SK-N-SH treated with all-trans-retinoic acid at 6 μM for 48 hours (cell line): ENCODE results near the gene IPO5.
A peak's percentile ranks its signal among the peaks of the same experiment; 100 is the strongest.

Source experiments
- ATAC-seq: fragments of 200-7000 bp; cut with Tn5 transposase; 3 replicates; pipeline ENCODE4 v1.9.1; 2020; ENCODE audit warnings: mild to moderate bottlenecking, moderate library complexity
- ARNTL ChIP-seq: fragments of 450-650 bp; formaldehyde crosslinking; IDR thresholded peaks from 2 replicates; pipeline ENCODE4 v1.5.0; 2020; ENCODE audit warnings: low read depth, mild to moderate bottlenecking, moderate library complexity, borderline replicate concordance
- BACH2 ChIP-seq: fragments of 250-450 bp; sonication (Bioruptor Pico); IDR thresholded peaks from 2 replicates; pipeline ENCODE4 v1.9.0; 2021; ENCODE audit warnings: mild to moderate bottlenecking, borderline replicate concordance
- CSDC2 ChIP-seq: fragments of 250-450 bp; sonication (Bioruptor Pico); IDR thresholded peaks from 2 replicates; pipeline ENCODE4 v1.5.0; 2020; ENCODE audit warnings: mild to moderate bottlenecking, moderate library complexity
- CSRNP3 ChIP-seq: fragments of 250-450 bp; sonication (Bioruptor Pico); IDR thresholded peaks from 2 replicates; pipeline ENCODE4 v1.5.1; 2021; ENCODE audit warnings: mild to moderate bottlenecking, moderate library complexity
- ESRRG ChIP-seq: fragments of 250-450 bp; sonication (Bioruptor Pico); IDR thresholded peaks from 2 replicates; pipeline ENCODE4 v1.6.1; 2021; ENCODE audit warnings: mild to moderate bottlenecking
- GLIS3 ChIP-seq: fragments of 250-450 bp; sonication (Bioruptor Pico); IDR thresholded peaks from 2 replicates; pipeline ENCODE4 v1.5.0; 2020; ENCODE audit warnings: mild to moderate bottlenecking, moderate library complexity
- ISL1 ChIP-seq: fragments of 250-450 bp; sonication (Bioruptor Pico); IDR thresholded peaks from 2 replicates; pipeline ENCODE4 v2.1.2; 2022; ENCODE audit warnings: mild to moderate bottlenecking, moderate library complexity
- PATZ1 ChIP-seq: fragments of 250-450 bp; sonication (Bioruptor Pico); IDR thresholded peaks from 2 replicates; pipeline ENCODE4 v1.8.0; 2020; ENCODE audit warnings: mild to moderate bottlenecking, moderate library complexity, borderline replicate concordance
- SNAI2 ChIP-seq: fragments of 250-450 bp; sonication (Bioruptor Pico); IDR thresholded peaks from 2 replicates; pipeline ENCODE4 v1.5.0; 2020; ENCODE audit warnings: mild to moderate bottlenecking, moderate library complexity
- TCF4 ChIP-seq: fragments of 250-450 bp; sonication (Bioruptor Pico); IDR thresholded peaks from 2 replicates; pipeline ENCODE4 v1.8.0; 2021; ENCODE audit warnings: mild to moderate bottlenecking, moderate library complexity, borderline replicate concordance
- TOX ChIP-seq: fragments of 250-450 bp; sonication (Bioruptor Pico); IDR thresholded peaks from 2 replicates; pipeline ENCODE4 v1.8.0; 2021; ENCODE audit warnings: mild to moderate bottlenecking, moderate library complexity, borderline replicate concordance
- ZFP3 ChIP-seq: fragments of 250-450 bp; sonication (Bioruptor Pico); IDR thresholded peaks from 2 replicates; pipeline ENCODE4 v1.5.0; 2020; ENCODE audit warnings: mild to moderate bottlenecking, moderate library complexity
- ZFP30 ChIP-seq: fragments of 450-650 bp; formaldehyde crosslinking; IDR thresholded peaks from 2 replicates; pipeline ENCODE4 v1.5.0; 2022; ENCODE audit warnings: mild to moderate bottlenecking, moderate library complexity
- ZNF565 ChIP-seq: fragments of 450-650 bp; formaldehyde crosslinking; conservative IDR thresholded peaks from 2 replicates; pipeline ENCODE4 v1.5.0; 2020; ENCODE audit warnings: low read depth, mild to moderate bottlenecking, moderate library complexity
- ZNF70 ChIP-seq: fragments of 450-650 bp; formaldehyde crosslinking; IDR thresholded peaks from 2 replicates; pipeline ENCODE4 v1.5.0; 2020; ENCODE audit warnings: mild to moderate bottlenecking, moderate library complexity
- ZNF8 ChIP-seq: fragments of 450-650 bp; formaldehyde crosslinking; IDR thresholded peaks from 2 replicates; pipeline ENCODE4 v1.5.0; 2020; ENCODE audit warnings: mild to moderate bottlenecking, moderate library complexity
- TF ChIP-seq, protein P1 (sequence below): fragments of 250-450 bp; sonication (Bioruptor Pico); IDR thresholded peaks from 2 replicates; pipeline ENCODE4 v1.5.0; 2020; ENCODE audit warnings: mild to moderate bottlenecking, moderate library complexity
- TF ChIP-seq, protein P2 (sequence below): fragments of 250-450 bp; sonication (Bioruptor Pico); IDR thresholded peaks from 2 replicates; pipeline ENCODE4 v1.8.0; 2021; ENCODE audit warnings: low read depth, mild to moderate bottlenecking, moderate library complexity, borderline replicate concordance
- TF ChIP-seq, protein P3 (sequence below): fragments of 250-450 bp; sonication (Bioruptor Pico); IDR thresholded peaks from 2 replicates; pipeline ENCODE4 v1.5.1; 2020; ENCODE audit warnings: low read depth, mild to moderate bottlenecking, moderate library complexity

The IPO5 gene

GRCh38 chr13:98022210-98022609 is 68.7 kb downstream of the IPO5 start:
- peak; percentile 79 for ATAC-seq
- peak; percentile 69; the same call in 1 of the 2 replicates for TF ChIP-seq ISL1 (CRISPR knock-in tag)
- 0 out of 2 replicates have a peak, but pooled peaks have one; percentile 27 for TF ChIP-seq SNAI2 (CRISPR knock-in tag)
- no peak for TF ChIP-seq TCF4 (CRISPR knock-in tag)
- no peak for TF ChIP-seq ZFP30
- no peak for TF ChIP-seq ZNF70 (CRISPR knock-in tag)
- TF ChIP-seq, all 23 proteins: peak for 2

GRCh38 chr13:98025480-98026025 is 72.1 kb downstream of the IPO5 start:
- no peak for ATAC-seq
- no peak for TF ChIP-seq ZFP30

DNA sequence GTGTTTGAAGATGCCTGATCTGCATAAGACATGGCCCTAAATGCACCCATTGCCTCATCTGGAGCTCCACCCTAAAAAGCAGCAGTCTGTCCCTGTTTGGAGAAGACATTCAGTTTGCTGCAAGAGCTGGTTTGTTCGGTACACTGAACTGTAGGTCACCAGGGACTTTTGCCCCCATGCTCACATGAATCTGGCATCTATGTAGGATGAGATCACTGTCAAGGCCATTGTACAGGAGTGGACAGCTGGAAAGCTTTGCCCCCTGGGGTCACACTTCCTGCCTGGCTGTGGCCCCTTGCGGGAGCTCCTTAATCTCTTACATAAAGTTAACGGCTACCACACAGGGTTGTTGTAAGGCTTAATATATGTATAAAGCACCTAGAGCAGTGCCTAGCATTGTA is 73.0 kb downstream of the IPO5 start:
- no peak; the same call in 2 of the 3 replicates for ATAC-seq
- TF ChIP-seq PATZ1 (CRISPR knock-in tag) (no peak), BACH2 (CRISPR knock-in tag) (no peak)
- TF ChIP-seq, all 23 proteins: peak for 0

DNA sequence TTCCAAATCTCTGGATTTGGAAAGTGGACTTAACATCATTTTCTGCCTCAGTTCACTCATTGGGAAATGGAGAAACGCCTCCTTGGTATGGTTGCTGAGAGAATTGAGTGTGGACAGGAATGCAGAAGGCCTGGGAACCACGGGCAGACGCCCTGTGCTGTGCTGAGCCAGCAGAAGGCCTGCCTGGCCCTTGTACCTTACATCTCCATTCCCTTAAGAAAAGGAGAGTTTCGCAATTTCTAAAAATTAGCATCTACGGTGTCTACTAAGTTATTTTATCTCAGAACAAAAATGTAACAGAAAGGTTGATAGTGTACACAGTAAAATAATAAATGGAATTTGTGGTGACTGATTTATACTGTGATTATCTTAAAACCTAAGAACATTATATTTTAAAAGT is 78.7 kb downstream of the IPO5 start:
- TF ChIP-seq TOX (CRISPR knock-in tag) (no peak), SNAI2 (CRISPR knock-in tag) (no peak)
- no peak for ATAC-seq

DNA sequence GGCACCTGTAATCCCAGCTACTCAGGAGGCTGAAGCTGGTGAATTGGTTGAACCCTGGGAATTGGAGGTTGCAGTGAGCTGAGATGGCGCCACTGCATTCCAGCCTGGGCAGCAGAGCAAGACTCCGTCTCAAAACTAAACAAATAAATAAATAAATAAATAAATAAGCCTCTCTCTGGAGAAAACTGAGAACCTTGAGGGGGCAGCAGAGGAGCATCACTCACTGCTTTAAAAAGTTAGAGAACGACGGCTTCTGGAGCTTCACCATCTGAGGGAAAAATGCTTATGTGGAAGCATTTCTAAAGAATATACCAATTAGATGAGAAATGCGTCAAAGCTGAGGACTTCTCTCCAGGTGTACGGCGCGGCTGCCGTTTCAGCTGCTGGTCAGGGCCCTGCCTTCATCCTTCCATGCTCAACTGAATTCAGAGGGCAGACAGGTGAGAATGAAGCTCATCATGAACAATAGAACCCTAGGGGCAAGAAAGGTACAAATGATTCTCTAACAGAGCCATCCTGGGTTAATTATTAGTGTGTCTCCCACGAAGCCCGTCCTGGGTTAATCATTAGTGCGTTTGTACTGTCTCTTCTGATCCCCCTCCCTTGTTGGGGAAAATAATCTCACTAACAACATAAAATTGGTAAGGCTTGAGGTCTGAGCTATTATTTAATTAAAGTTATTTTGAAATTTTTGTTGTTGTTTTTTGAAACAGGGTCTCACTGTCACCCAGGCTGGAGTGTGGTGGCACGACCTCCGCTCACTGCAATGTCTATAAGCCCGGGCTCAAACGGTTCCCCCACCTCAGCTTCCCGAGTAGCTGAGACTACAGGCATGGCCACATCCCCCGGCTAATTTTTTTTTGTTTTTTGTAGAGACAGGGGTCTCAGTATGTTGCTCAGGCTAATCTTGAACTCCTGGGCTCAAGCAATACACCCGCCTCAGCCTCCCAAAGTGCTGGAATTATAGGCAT is 80.1 kb downstream of the IPO5 start:
- no peak for TF ChIP-seq ZNF565 (CRISPR knock-in tag)
- TF ChIP-seq ESRRG (CRISPR knock-in tag), result no peak
- no peak for TF ChIP-seq GLIS3 (CRISPR knock-in tag)
- TF ChIP-seq BACH2 (CRISPR knock-in tag), result no peak
- no peak for TF ChIP-seq CSRNP3 (CRISPR knock-in tag)
- TF ChIP-seq ZNF70 (CRISPR knock-in tag), result no peak
- TF ChIP-seq, protein P1, sequence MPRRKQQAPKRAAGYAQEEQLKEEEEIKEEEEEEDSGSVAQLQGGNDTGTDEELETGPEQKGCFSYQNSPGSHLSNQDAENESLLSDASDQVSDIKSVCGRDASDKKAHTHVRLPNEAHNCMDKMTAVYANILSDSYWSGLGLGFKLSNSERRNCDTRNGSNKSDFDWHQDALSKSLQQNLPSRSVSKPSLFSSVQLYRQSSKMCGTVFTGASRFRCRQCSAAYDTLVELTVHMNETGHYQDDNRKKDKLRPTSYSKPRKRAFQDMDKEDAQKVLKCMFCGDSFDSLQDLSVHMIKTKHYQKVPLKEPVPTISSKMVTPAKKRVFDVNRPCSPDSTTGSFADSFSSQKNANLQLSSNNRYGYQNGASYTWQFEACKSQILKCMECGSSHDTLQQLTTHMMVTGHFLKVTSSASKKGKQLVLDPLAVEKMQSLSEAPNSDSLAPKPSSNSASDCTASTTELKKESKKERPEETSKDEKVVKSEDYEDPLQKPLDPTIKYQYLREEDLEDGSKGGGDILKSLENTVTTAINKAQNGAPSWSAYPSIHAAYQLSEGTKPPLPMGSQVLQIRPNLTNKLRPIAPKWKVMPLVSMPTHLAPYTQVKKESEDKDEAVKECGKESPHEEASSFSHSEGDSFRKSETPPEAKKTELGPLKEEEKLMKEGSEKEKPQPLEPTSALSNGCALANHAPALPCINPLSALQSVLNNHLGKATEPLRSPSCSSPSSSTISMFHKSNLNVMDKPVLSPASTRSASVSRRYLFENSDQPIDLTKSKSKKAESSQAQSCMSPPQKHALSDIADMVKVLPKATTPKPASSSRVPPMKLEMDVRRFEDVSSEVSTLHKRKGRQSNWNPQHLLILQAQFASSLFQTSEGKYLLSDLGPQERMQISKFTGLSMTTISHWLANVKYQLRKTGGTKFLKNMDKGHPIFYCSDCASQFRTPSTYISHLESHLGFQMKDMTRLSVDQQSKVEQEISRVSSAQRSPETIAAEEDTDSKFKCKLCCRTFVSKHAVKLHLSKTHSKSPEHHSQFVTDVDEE (CRISPR knock-in tag), result no peak
- no peak for TF ChIP-seq CSDC2
- TF ChIP-seq, protein P2, sequence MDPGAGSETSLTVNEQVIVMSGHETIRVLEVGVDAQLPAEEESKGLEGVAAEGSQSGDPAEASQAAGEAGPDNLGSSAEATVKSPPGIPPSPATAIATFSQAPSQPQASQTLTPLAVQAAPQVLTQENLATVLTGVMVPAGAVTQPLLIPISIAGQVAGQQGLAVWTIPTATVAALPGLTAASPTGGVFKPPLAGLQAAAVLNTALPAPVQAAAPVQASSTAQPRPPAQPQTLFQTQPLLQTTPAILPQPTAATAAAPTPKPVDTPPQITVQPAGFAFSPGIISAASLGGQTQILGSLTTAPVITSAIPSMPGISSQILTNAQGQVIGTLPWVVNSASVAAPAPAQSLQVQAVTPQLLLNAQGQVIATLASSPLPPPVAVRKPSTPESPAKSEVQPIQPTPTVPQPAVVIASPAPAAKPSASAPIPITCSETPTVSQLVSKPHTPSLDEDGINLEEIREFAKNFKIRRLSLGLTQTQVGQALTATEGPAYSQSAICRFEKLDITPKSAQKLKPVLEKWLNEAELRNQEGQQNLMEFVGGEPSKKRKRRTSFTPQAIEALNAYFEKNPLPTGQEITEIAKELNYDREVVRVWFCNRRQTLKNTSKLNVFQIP (CRISPR knock-in tag), result no peak
- TF ChIP-seq ARNTL (CRISPR knock-in tag), result no peak
- no peak for TF ChIP-seq ZNF8 (CRISPR knock-in tag)
- no peak for TF ChIP-seq ZFP3 (CRISPR knock-in tag)
- TF ChIP-seq, protein P3, sequence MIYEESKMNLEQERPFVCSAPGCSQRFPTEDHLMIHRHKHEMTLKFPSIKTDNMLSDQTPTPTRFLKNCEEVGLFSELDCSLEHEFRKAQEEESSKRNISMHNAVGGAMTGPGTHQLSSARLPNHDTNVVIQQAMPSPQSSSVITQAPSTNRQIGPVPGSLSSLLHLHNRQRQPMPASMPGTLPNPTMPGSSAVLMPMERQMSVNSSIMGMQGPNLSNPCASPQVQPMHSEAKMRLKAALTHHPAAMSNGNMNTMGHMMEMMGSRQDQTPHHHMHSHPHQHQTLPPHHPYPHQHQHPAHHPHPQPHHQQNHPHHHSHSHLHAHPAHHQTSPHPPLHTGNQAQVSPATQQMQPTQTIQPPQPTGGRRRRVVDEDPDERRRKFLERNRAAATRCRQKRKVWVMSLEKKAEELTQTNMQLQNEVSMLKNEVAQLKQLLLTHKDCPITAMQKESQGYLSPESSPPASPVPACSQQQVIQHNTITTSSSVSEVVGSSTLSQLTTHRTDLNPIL (CRISPR knock-in tag), result no peak
- peak; percentile 81 for ATAC-seq
